Esophagus squamous epithelium (tissue), 5 donors: ENCODE measurements around the gene LILRA6. TPM values are rescaled to one million over a fixed set of nuclear protein-coding genes. Genes with fewer than 3 reads are reported as not detected.
A peak's percentile ranks its signal among the peaks of the same experiment; 100 is the strongest.

ENCODE experiments used
- DNase-seq: peaks from one replicate; lab custom pipeline; 2025; lab: John Stamatoyannopoulos, UW
- H3K27ac ChIP-seq, 4 donors: fragments of 200-600 bp; sonication (generic); one replicate each; pipeline ENCODE4 v1.5.1; 2016 to 2019; ENCODE audit warnings: mild to moderate bottlenecking in 1 of 4
- H3K27me3 ChIP-seq, 4 donors: fragments of 200-600 bp; sonication (generic); 1 replicate in 3 of 4; 2 replicates in 1 of 4; pipeline versions ENCODE4 v1.5.1 to v1.6.0; 2017 to 2021; ENCODE audit warnings: antibody characterized with exemption in 1 of 4
- H3K36me3 ChIP-seq, 3 donors: fragments of 200-600 bp; sonication (generic); one replicate each; pipeline ENCODE4 v1.5.1; 2016 to 2019
- H3K4me1 ChIP-seq, 3 donors: fragments of 200-600 bp; sonication (generic); one replicate each; pipeline ENCODE4 v1.5.1; 2017 to 2019
- H3K4me3 ChIP-seq, 4 donors: fragments of 200-600 bp; sonication (generic); 1 replicate in 3 of 4; 2 replicates in 1 of 4; pipeline ENCODE4 v1.5.1; 2016 to 2019; ENCODE audit warnings: mild to moderate bottlenecking in 2 of 4, moderate library complexity in 1 of 4
- H3K9me3 ChIP-seq, 3 donors: fragments of 200-600 bp; sonication (generic); one replicate each; pipeline ENCODE4 v1.5.1; 2016 to 2019
- POLR2A ChIP-seq, 4 donors: fragments of 450-650 bp; IDR thresholded peaks; one replicate each; pipeline ENCODE4 v1.6.1; 2017; ENCODE audit warnings: antibody characterized with exemption in 4 of 4, mild to moderate bottlenecking in 4 of 4, moderate library complexity in 3 of 4
- WGBS, 2 donors: methylation state at CpG; one replicate each; pipeline ENCODE4 v1.1.5; 2018; 5-methylcytosine and 5-hydroxymethylcytosine counted together
- intact Hi-C: fragments of 100-400 bp; cut with DNase I; formaldehyde crosslinking; loops from one replicate; pipeline ENCODE4 v1.15.0; 2022
- total RNA-seq, 4 donors: library from RNA; depleted of rRNA; stranded (reverse); fragments of >200 nt; gene quantifications; one replicate each; pipeline ENCODE4 v1.1.0, GENCODE V29; 2016
- TF ChIP-seq, protein P1 (sequence below), 6 experiments: fragments of 450-650 bp in 4 of 6; fragments of 200-600 bp in 2 of 6; sonication (generic) in 2 of 6; IDR thresholded peaks; one replicate each; pipeline ENCODE4 v1.5.1; 2016 to 2019; ENCODE audit warnings: antibody characterized with exemption in 6 of 6, mild to moderate bottlenecking in 4 of 6, moderate library complexity in 4 of 6
- donor health status: DM: yes; HTN: yes; CAD: no.

The LILRA6 gene
- total RNA-seq, 4 donors from 2014 or later, result 0.53 to 1.7 (median 0.95) TPM; not detected in 1

DNA sequence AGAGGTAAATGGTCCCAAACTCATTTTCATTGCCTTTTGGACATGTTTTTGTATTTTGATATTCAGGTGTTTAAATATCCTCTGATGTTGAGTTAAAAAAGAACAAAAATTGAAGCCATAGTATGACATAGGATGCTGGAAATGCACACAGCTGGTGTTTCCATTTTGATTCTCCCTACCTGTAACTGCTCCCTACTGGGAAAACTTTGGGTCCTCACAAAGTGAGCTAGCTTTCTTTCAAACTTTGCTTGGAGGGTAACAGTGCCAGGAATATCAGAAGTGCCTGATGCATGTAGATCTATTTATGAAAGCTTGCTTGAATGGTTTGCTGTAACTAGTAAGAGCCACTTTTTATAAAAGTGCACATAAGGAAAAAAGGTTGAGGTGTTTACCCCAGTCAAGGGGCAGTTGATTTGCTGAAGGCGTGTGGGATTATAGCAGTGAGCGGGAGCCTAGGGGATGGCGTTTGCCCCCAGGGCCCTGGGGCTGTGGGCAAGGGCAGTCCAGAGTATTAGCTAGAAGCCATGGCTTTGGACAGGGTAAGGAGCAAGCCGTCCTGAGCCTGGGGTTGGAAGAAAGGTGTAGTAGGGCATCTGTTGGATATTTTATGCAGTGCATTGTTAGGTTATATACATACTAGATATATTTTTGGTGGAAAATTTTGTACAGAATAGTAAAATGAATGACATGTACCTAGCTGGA lies 37.7 kb downstream of the LILRA6 start:
- 67 to 73% methylated on average over 4 of the region's 4 CpGs for WGBS, 2 donors
- no peak overlapping the region for H3K4me3 ChIP-seq
- intact Hi-C loops, result no loop called here
- DNase-seq, result no peak
- peaks cover 43 to 92% (median 74%) of the 10 kb centered on the region in 3 donors for H3K4me1 ChIP-seq
- H3K27ac ChIP-seq, result no peak overlapping the region
- no peaks in the 10 kb centered on the region for H3K9me3 ChIP-seq
- no peaks in the 10 kb centered on the region for H3K27me3 ChIP-seq
- peaks cover 34 to 79% (median 37%) of the 10 kb centered on the region in 3 donors for H3K36me3 ChIP-seq
- TF ChIP-seq, protein P1, sequence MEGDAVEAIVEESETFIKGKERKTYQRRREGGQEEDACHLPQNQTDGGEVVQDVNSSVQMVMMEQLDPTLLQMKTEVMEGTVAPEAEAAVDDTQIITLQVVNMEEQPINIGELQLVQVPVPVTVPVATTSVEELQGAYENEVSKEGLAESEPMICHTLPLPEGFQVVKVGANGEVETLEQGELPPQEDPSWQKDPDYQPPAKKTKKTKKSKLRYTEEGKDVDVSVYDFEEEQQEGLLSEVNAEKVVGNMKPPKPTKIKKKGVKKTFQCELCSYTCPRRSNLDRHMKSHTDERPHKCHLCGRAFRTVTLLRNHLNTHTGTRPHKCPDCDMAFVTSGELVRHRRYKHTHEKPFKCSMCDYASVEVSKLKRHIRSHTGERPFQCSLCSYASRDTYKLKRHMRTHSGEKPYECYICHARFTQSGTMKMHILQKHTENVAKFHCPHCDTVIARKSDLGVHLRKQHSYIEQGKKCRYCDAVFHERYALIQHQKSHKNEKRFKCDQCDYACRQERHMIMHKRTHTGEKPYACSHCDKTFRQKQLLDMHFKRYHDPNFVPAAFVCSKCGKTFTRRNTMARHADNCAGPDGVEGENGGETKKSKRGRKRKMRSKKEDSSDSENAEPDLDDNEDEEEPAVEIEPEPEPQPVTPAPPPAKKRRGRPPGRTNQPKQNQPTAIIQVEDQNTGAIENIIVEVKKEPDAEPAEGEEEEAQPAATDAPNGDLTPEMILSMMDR (IDR thresholded peaks at IDR 0.05), result no peak
- no peak for TF ChIP-seq POLR2A (IDR thresholded peaks at IDR 0.05)

DNA sequence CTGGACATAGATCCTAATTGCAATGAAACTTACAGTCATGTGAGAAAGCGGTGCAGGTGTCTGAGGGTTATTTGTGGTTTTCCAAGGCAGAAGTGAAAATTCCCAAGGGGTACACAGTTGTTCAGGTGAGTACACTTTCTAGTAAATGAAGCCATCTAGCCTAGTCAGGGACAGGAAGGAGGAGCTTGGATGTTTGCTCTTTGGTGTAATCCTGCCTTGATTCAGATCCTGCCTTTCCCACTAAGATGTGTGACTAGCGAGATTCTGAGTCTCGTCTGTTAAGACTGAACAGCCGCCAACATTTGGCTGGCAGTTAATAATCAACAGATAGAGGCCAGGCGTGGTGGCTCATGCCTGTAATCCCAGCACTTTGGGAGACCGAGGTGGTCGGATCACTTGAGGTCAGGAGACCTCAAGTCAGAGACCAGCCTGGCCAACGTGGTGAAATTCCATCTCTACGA lies 39.4 kb downstream of the LILRA6 start:
- H3K4me1 ChIP-seq, result peaks cover 31 to 79% (median 58%) of the 10 kb centered on the region in 3 donors
- peak overlapping the region in 3 of 4 donors; percentile 3 to 85 (median 10) for H3K4me3 ChIP-seq
- no peak for TF ChIP-seq POLR2A (IDR thresholded peaks at IDR 0.05)
- TF ChIP-seq, protein P1 (IDR thresholded peaks at IDR 0.05), result no peak
- no peak for DNase-seq
- intact Hi-C loops, result no loop called here
- no peaks in the 10 kb centered on the region for H3K9me3 ChIP-seq
- H3K27me3 ChIP-seq, result no peaks in the 10 kb centered on the region
- H3K27ac ChIP-seq, result peak overlapping the region in 3 of 4 donors; percentile 6 to 32 (median 8)
- H3K36me3 ChIP-seq, result peaks cover 34 to 71% (median 35%) of the 10 kb centered on the region in 3 donors
- 43 to 47% methylated on average over 8 to 9 of the region's 9 CpGs for WGBS, 2 donors

DNA sequence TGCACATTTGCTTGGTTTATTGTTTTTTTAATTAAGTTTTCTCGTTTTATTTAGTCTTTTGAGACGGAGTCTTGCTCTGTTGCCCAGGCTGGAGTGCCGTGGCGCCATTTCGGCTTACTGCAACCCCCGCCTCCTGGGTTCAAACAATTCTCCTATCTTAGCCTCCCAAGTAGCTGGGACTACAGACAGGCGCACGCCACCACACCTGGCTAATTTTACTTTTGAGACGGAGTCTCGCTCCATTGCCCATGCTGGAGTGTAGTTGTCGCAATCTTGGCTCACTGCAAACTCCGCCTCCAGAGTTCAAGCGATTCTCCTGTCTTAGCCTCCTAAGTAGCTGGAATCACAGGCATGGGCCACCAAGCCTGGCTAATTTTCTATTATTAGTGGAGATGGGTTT lies 40.6 kb downstream of the LILRA6 start:
- Histone ChIP-seq H3K9me3 (no peaks in the 10 kb centered on the region), H3K27me3 (no peaks in the 10 kb centered on the region), H3K4me3 (peak overlapping the region; percentile 63 to 85 (median 78)), H3K4me1 (peaks cover 27 to 67% (median 51%) of the 10 kb centered on the region in 3 donors), H3K36me3 (peaks cover 23 to 59% (median 23%) of the 10 kb centered on the region in 3 donors), H3K27ac (peak overlapping the region in 2 of 4 donors; percentile 94 to 99)
- intact Hi-C loops, result no loop called here
- WGBS, 2 donors, result 31 to 43% methylated on average over 12 to 13 of the region's 13 CpGs
- TF ChIP-seq, protein P1 (IDR thresholded peaks at IDR 0.05), result no peak
- TF ChIP-seq POLR2A (IDR thresholded peaks at IDR 0.05), result no peak
- DNase-seq, result no peak

DNA sequence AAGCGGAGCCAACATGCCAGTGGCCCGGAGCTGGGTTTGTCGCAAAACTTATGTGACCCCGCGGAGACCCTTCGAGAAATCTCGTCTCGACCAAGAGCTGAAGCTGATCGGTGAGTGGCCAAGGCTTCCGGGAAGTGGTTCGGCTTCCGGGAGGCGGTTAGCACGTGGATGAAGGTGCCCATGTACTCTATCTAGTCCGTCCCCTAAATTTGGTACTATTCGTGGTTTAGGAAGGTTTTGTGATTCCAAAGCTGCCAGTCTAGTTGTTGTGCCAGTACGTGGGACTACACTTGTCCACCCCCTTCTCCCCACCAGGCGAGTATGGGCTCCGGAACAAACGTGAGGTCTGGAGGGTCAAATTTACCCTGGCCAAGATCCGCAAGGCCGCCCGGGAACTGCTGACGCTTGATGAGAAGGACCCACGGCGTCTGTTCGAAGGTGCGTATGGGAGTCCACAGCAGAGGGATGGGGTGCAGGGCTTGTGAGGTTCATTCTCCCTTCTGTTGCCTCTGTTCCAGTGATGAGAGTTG lies 41.4 kb downstream of the LILRA6 start:
- peaks cover 21 to 59% (median 49%) of the 10 kb centered on the region in 3 donors for H3K4me1 ChIP-seq
- peak overlapping the region; percentile 63 to 85 (median 78) for H3K4me3 ChIP-seq
- TF ChIP-seq POLR2A (IDR thresholded peaks at IDR 0.05), result no peak
- TF ChIP-seq, protein P1 (IDR thresholded peaks at IDR 0.05), result no peak
- no peak for DNase-seq
- WGBS, 2 donors, result 0 to 1% methylated on average over 15 of the region's 28 CpGs
- intact Hi-C loops, result no loop called here
- H3K9me3 ChIP-seq, result no peaks in the 10 kb centered on the region
- H3K36me3 ChIP-seq, result peaks cover 15 to 51% (median 16%) of the 10 kb centered on the region in 3 donors
- H3K27me3 ChIP-seq, result no peaks in the 10 kb centered on the region
- H3K27ac ChIP-seq, result peak overlapping the region; percentile 91 to 99 (median 94)

DNA sequence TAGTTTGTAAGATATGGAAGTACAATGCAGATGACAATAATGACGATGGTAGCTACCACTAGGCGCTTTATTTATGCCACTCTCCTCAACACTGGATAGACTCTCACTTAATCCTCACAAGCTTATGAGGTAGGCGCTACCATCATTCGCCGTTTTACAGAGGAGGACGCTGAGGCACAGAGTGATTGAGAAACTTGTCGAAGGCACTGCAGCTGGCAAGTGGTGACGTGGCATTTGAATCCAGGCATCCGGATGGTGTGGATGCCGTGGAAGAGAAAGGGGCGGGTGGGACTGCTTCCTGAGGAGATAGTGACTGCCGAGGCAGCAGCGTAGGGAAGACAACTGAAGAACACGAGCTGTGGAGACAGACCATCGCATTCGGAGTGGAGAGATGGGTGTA lies 43.2 kb downstream of the LILRA6 start:
- H3K9me3 ChIP-seq, result no peaks in the 10 kb centered on the region
- no peak overlapping the region for H3K4me3 ChIP-seq
- H3K27ac ChIP-seq, result no peak overlapping the region
- intact Hi-C loops, result no loop called here
- DNase-seq, result no peak
- H3K4me1 ChIP-seq, result peaks cover 21 to 41% (median 33%) of the 10 kb centered on the region in 3 donors
- H3K27me3 ChIP-seq, result no peaks in the 10 kb centered on the region
- peaks cover 7 to 46% (median 12%) of the 10 kb centered on the region in 3 donors for H3K36me3 ChIP-seq
- WGBS, 2 donors, result 91 to 94% methylated on average over 15 to 16 of the region's 16 CpGs
- TF ChIP-seq POLR2A (IDR thresholded peaks at IDR 0.05), result no peak
- TF ChIP-seq, protein P1 (IDR thresholded peaks at IDR 0.05), result no peak
